GM23338 (cell line): Measurements from ENCODE around the gene VEPH1. TPM values are rescaled to one million over a fixed set of nuclear protein-coding genes. Genes with fewer than 3 reads are reported as not detected.

Source experiments
- ATAC-seq: fragments of 200-7000 bp; cut with Tn5 transposase; 3 replicates; pipeline ENCODE4 v1.9.1; 2020
- DNase-seq: peaks from one replicate; pipeline ENCODE4 v3.0.0-alpha.2; 2015; ENCODE audit warnings: low spot score
- H2AFZ ChIP-seq: fragments of 200-600 bp; sonication (generic); 2 replicates; pipeline ENCODE4 v1.8.0; 2016; ENCODE audit warnings: antibody characterized with exemption, mild to moderate bottlenecking, moderate library complexity
- H3F3A ChIP-seq: fragments of 200-600 bp; sonication (generic); replicated peaks from 2 replicates; pipeline ENCODE4 v1.8.0; 2017; ENCODE audit warnings: antibody characterized with exemption, mixed run types, low read depth
- H3K27ac ChIP-seq: fragments of 200-600 bp; sonication (generic); 2 replicates; pipeline ENCODE4 v1.6.1; 2016; ENCODE audit warnings: low read depth
- H3K27me3 ChIP-seq: fragments of 200-600 bp; sonication (generic); 2 replicates; pipeline ENCODE4 v1.8.0; 2016; ENCODE audit warnings: mild to moderate bottlenecking, mixed run types, moderate library complexity; ENCODE audit not compliant: insufficient read depth
- H3K36me3 ChIP-seq: fragments of 200-600 bp; sonication (generic); 2 replicates; pipeline ENCODE4 v1.8.0; 2016; ENCODE audit warnings: mild to moderate bottlenecking; ENCODE audit not compliant: insufficient read depth
- H3K4me1 ChIP-seq: fragments of 200-600 bp; sonication (generic); 2 replicates; pipeline ENCODE4 v1.8.0; 2016; ENCODE audit warnings: mild to moderate bottlenecking, moderate library complexity; ENCODE audit not compliant: insufficient read depth
- H3K4me2 ChIP-seq: fragments of 200-600 bp; sonication (generic); 2 replicates; pipeline ENCODE4 v1.7.1; 2017; ENCODE audit warnings: mixed run types
- H3K4me3 ChIP-seq: fragments of 200-600 bp; sonication (generic); 2 replicates; pipeline ENCODE4 v1.6.1; 2016; ENCODE audit warnings: mixed run types
- H3K79me2 ChIP-seq: fragments of 200-600 bp; sonication (generic); replicated peaks from 2 replicates; pipeline ENCODE4 v1.8.0; 2017; ENCODE audit warnings: mild to moderate bottlenecking; ENCODE audit not compliant: insufficient read depth
- H3K9me2 ChIP-seq: fragments of 200-600 bp; sonication (generic); 2 replicates; pipeline ENCODE4 v1.8.0; 2017; ENCODE audit not compliant: insufficient read depth
- H4K20me1 ChIP-seq: fragments of 200-600 bp; sonication (generic); replicated peaks from 2 replicates; pipeline ENCODE4 v1.8.0; 2017; ENCODE audit warnings: mild to moderate bottlenecking; ENCODE audit not compliant: insufficient read depth
- H3K27ac Mint-ChIP-seq: 2 replicates; pipeline ENCODE4 v1.8.0; 2020; ENCODE audit warnings: inconsistent platforms, mild to moderate bottlenecking, moderate library complexity, mixed read lengths
- H3K27me3 Mint-ChIP-seq: 3 replicates; pipeline ENCODE4 v1.8.0; 2022; ENCODE audit warnings: low read depth, mild to moderate bottlenecking, moderate library complexity, mixed read lengths, inconsistent platforms; ENCODE audit not compliant: insufficient read depth, poor library complexity
- H3K36me3 Mint-ChIP-seq: 3 replicates; pipeline ENCODE4 v1.8.0; 2021; ENCODE audit warnings: low read depth, mild to moderate bottlenecking, inconsistent platforms, moderate library complexity, mixed read lengths
- H3K4me1 Mint-ChIP-seq: 3 replicates; pipeline ENCODE4 v1.8.0; 2020; ENCODE audit warnings: mild to moderate bottlenecking, inconsistent platforms, mixed read lengths
- H3K4me3 Mint-ChIP-seq: 3 replicates; pipeline ENCODE4 v1.8.0; 2021; ENCODE audit warnings: moderate library complexity, mild to moderate bottlenecking, inconsistent platforms, mixed read lengths
- H3K9me3 Mint-ChIP-seq: 3 replicates; pipeline ENCODE4 v1.8.0; 2020; ENCODE audit warnings: moderate library complexity, mild to moderate bottlenecking, inconsistent platforms, mixed read lengths
- CREB1 ChIP-seq: fragments of 250-450 bp; sonication (Bioruptor Pico); IDR thresholded peaks from 2 replicates; pipeline ENCODE4 v1.5.0; 2020; ENCODE audit warnings: low read depth, mild to moderate bottlenecking, moderate library complexity
- EZH2 ChIP-seq: fragments of 200-600 bp; sonication (generic); IDR thresholded peaks from one replicate; pipeline ENCODE4 v1.8.0; 2017; ENCODE audit warnings: antibody characterized with exemption, mild to moderate bottlenecking, low read depth; ENCODE audit not compliant: unreplicated experiment
- EZH2phosphoT487 ChIP-seq: fragments of 200-600 bp; sonication (generic); IDR thresholded peaks from one replicate; pipeline ENCODE4 v1.8.1; 2018; ENCODE audit warnings: antibody characterized with exemption; ENCODE audit not compliant: unreplicated experiment
- JUNB ChIP-seq: IDR thresholded peaks from one replicate; pipeline ENCODE4 v1.6.1; 2016; ENCODE audit warnings: antibody characterized with exemption; ENCODE audit not compliant: unreplicated experiment
- NANOG ChIP-seq: IDR thresholded peaks from 2 replicates; pipeline ENCODE4 v1.6.1; 2016; ENCODE audit warnings: antibody characterized with exemption, borderline replicate concordance
- POLR2AphosphoS5 ChIP-seq: IDR thresholded peaks from 2 replicates; pipeline ENCODE4 v1.6.1; 2016; ENCODE audit warnings: antibody characterized with exemption, low read depth
- STAT1 ChIP-seq: IDR thresholded peaks from one replicate; pipeline ENCODE4 v1.6.1; 2016; ENCODE audit warnings: antibody characterized with exemption; ENCODE audit not compliant: unreplicated experiment
- ZNF114 ChIP-seq: fragments of 250-450 bp; sonication (Bioruptor Pico); IDR thresholded peaks from 2 replicates; pipeline ENCODE4 v1.5.0; 2020; ENCODE audit warnings: mild to moderate bottlenecking, moderate library complexity
- ZNF331 ChIP-seq: fragments of 250-450 bp; sonication (Bioruptor Pico); IDR thresholded peaks from 2 replicates; pipeline ENCODE4 v1.5.0; 2020; ENCODE audit warnings: low read depth, mild to moderate bottlenecking, moderate library complexity
- polyA plus RNA-seq: library from polyadenylated mRNA; unstranded; fragments of >200 nt; fragmentation: Nextera tagmentation; extraction: Ambion mirVana; gene quantifications from 2 replicates; pipeline ENCODE4 v1.2.1, GENCODE V29; 2016
- total RNA-seq: library from RNA; depleted of rRNA; stranded (reverse); fragments of >200 nt; shearing (Covaris generic); gene quantifications from 2 replicates; pipeline ENCODE4 v1.2.3, GENCODE V29; 2014
- TF ChIP-seq, protein P1 (sequence below): fragments of 250-450 bp; sonication (Bioruptor Pico); IDR thresholded peaks from 2 replicates; pipeline ENCODE4 v1.5.0; 2020; ENCODE audit warnings: mild to moderate bottlenecking, moderate library complexity
- TF ChIP-seq, protein P2 (sequence below), 2 experiments: fragments of 200-600 bp in 1 of 2; sonication (generic) in 1 of 2; conservative IDR thresholded peaks; 2 replicates each; pipeline versions ENCODE4 v1.5.1 to v1.6.1; 2016 to 2017; ENCODE audit warnings: antibody characterized with exemption in 2 of 2, low read depth in 2 of 2, mild to moderate bottlenecking in 2 of 2, moderate library complexity in 1 of 2
- TF ChIP-seq, protein P3 (sequence below): IDR thresholded peaks from 2 replicates; pipeline ENCODE4 v1.6.1; 2016; ENCODE audit warnings: antibody characterized with exemption
- TF ChIP-seq, protein P4 (sequence below): IDR thresholded peaks from one replicate; pipeline ENCODE4 v1.6.1; 2018; ENCODE audit warnings: antibody characterized with exemption; ENCODE audit not compliant: unreplicated experiment

Gene VEPH1
- total and polyA plus RNA-seq, 2 experiments from 2014 or later = 15.4 to 33.8 TPM

DNA sequence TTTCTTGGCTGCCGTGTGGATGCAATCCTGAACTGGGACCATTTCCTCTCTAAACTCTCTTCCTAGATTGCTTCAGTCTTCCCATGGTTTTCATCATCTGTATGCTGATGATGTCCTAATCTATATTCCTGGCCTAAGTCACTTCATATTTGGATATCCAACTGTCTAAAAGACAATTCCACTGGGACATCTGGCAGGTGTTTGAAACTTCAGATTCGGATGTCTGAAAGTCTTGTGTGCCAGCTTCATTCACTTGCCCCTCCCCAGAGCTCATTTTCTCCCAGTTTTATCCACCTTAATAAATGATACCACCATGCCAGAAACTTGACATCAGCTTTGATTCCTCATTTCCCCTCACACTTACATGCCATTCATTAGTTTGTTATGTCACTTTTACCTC, 201.5 kb downstream of the VEPH1 start (continued):
- TF ChIP-seq, protein P1, sequence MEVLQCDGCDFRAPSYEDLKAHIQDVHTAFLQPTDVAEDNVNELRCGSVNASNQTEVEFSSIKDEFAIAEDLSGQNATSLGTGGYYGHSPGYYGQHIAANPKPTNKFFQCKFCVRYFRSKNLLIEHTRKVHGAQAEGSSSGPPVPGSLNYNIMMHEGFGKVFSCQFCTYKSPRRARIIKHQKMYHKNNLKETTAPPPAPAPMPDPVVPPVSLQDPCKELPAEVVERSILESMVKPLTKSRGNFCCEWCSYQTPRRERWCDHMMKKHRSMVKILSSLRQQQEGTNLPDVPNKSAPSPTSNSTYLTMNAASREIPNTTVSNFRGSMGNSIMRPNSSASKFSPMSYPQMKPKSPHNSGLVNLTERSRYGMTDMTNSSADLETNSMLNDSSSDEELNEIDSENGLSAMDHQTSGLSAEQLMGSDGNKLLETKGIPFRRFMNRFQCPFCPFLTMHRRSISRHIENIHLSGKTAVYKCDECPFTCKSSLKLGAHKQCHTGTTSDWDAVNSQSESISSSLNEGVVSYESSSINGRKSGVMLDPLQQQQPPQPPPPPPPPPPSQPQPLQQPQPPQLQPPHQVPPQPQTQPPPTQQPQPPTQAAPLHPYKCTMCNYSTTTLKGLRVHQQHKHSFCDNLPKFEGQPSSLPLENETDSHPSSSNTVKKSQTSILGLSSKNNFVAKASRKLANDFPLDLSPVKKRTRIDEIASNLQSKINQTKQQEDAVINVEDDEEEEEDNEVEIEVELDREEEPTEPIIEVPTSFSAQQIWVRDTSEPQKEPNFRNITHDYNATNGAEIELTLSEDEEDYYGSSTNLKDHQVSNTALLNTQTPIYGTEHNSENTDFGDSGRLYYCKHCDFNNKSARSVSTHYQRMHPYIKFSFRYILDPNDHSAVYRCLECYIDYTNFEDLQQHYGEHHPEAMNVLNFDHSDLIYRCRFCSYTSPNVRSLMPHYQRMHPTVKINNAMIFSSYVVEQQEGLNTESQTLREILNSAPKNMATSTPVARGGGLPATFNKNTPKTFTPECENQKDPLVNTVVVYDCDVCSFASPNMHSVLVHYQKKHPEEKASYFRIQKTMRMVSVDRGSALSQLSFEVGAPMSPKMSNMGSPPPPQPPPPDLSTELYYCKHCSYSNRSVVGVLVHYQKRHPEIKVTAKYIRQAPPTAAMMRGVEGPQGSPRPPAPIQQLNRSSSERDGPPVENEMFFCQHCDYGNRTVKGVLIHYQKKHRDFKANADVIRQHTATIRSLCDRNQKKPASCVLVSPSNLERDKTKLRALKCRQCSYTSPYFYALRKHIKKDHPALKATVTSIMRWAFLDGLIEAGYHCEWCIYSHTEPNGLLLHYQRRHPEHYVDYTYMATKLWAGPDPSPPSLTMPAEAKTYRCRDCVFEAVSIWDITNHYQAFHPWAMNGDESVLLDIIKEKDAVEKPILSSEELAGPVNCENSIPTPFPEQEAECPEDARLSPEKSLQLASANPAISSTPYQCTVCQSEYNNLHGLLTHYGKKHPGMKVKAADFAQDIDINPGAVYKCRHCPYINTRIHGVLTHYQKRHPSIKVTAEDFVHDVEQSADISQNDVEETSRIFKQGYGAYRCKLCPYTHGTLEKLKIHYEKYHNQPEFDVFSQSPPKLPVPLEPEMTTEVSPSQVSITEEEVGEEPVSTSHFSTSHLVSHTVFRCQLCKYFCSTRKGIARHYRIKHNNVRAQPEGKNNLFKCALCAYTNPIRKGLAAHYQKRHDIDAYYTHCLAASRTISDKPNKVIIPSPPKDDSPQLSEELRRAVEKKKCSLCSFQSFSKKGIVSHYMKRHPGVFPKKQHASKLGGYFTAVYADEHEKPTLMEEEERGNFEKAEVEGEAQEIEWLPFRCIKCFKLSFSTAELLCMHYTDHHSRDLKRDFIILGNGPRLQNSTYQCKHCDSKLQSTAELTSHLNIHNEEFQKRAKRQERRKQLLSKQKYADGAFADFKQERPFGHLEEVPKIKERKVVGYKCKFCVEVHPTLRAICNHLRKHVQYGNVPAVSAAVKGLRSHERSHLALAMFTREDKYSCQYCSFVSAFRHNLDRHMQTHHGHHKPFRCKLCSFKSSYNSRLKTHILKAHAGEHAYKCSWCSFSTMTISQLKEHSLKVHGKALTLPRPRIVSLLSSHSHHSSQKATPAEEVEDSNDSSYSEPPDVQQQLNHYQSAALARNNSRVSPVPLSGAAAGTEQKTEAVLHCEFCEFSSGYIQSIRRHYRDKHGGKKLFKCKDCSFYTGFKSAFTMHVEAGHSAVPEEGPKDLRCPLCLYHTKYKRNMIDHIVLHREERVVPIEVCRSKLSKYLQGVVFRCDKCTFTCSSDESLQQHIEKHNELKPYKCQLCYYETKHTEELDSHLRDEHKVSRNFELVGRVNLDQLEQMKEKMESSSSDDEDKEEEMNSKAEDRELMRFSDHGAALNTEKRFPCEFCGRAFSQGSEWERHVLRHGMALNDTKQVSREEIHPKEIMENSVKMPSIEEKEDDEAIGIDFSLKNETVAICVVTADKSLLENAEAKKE (CRISPR knock-in tag) = no peak
- TF ChIP-seq NANOG = no peak

DNA sequence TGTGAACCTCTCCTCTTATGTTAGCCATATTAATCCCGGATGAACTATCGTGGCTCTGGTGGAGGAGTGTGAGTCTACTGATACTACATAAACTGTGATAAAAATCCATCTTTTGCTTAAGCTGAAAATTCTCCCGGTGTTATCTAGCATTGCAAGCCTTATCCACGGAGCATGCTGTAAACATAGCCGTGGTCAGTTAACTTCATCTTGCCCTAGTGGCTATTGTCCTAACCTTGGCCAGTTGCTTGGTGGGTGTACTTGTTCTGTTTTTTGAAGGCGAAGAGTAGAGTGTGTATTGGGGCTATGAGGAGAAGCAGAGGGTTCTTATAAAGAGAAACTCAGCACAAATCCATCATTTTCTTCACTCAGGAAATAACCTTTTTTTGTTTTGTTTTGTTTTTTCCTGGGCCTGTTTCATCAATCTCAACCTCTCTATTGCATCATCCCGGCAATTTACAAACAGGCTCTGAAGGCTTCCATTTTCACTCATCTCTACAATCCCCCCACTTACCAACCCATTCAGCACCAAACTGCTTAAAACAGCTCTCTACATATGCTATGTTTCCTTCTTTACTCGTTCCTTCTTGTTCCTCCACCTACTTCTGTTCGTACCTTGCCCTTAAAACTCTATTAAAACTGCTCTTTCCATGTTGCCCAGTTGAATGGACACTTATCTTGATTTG, 202.1 kb downstream of the VEPH1 start:
- no peaks in the 10 kb centered on the region for H3K36me3 ChIP-seq
- no peak overlapping the region for H3K27ac ChIP-seq
- no peaks in the 10 kb centered on the region; the same call in none of the 2 replicates for H3K9me2 ChIP-seq
- H3K27me3 Mint-ChIP-seq = no peaks in the 10 kb centered on the region
- no peak overlapping the region for H3K27ac Mint-ChIP-seq
- no peak overlapping the region for H3K4me3 ChIP-seq
- no peak overlapping the region for H3K4me2 ChIP-seq
- H3K4me3 Mint-ChIP-seq = no peak overlapping the region
- H3F3A ChIP-seq = no peaks in the 10 kb centered on the region
- no peaks in the 10 kb centered on the region for H3K36me3 Mint-ChIP-seq
- ATAC-seq = no peak
- no peak for DNase-seq
- H3K9me3 Mint-ChIP-seq = no peaks in the 10 kb centered on the region
- peaks cover 7% of the 10 kb centered on the region; the same call in 2 of the 3 replicates for H3K4me1 Mint-ChIP-seq
- no peaks in the 10 kb centered on the region for H3K79me2 ChIP-seq
- no peaks in the 10 kb centered on the region for H3K4me1 ChIP-seq
- H3K27me3 ChIP-seq = no peaks in the 10 kb centered on the region
- peak overlapping the region; percentile 67 for H2AFZ ChIP-seq
- no peaks in the 10 kb centered on the region for H4K20me1 ChIP-seq
- TF ChIP-seq EZH2 (no peak), STAT1 (no peak), CREB1 (no peak), EZH2phosphoT487 (no peak), NANOG (no peak), ZNF114 (CRISPR knock-in tag) (no peak), JUNB (no peak), ZNF331 (CRISPR knock-in tag) (no peak), POLR2AphosphoS5 (no peak)
- TF ChIP-seq, protein P2, sequence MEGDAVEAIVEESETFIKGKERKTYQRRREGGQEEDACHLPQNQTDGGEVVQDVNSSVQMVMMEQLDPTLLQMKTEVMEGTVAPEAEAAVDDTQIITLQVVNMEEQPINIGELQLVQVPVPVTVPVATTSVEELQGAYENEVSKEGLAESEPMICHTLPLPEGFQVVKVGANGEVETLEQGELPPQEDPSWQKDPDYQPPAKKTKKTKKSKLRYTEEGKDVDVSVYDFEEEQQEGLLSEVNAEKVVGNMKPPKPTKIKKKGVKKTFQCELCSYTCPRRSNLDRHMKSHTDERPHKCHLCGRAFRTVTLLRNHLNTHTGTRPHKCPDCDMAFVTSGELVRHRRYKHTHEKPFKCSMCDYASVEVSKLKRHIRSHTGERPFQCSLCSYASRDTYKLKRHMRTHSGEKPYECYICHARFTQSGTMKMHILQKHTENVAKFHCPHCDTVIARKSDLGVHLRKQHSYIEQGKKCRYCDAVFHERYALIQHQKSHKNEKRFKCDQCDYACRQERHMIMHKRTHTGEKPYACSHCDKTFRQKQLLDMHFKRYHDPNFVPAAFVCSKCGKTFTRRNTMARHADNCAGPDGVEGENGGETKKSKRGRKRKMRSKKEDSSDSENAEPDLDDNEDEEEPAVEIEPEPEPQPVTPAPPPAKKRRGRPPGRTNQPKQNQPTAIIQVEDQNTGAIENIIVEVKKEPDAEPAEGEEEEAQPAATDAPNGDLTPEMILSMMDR (conservative IDR thresholded peaks at IDR 0.05; ENCODE audit: low read depth in 2 of 2) = no peak
- TF ChIP-seq, protein P3, sequence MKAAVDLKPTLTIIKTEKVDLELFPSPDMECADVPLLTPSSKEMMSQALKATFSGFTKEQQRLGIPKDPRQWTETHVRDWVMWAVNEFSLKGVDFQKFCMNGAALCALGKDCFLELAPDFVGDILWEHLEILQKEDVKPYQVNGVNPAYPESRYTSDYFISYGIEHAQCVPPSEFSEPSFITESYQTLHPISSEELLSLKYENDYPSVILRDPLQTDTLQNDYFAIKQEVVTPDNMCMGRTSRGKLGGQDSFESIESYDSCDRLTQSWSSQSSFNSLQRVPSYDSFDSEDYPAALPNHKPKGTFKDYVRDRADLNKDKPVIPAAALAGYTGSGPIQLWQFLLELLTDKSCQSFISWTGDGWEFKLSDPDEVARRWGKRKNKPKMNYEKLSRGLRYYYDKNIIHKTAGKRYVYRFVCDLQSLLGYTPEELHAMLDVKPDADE = no peak
- TF ChIP-seq, protein P4, sequence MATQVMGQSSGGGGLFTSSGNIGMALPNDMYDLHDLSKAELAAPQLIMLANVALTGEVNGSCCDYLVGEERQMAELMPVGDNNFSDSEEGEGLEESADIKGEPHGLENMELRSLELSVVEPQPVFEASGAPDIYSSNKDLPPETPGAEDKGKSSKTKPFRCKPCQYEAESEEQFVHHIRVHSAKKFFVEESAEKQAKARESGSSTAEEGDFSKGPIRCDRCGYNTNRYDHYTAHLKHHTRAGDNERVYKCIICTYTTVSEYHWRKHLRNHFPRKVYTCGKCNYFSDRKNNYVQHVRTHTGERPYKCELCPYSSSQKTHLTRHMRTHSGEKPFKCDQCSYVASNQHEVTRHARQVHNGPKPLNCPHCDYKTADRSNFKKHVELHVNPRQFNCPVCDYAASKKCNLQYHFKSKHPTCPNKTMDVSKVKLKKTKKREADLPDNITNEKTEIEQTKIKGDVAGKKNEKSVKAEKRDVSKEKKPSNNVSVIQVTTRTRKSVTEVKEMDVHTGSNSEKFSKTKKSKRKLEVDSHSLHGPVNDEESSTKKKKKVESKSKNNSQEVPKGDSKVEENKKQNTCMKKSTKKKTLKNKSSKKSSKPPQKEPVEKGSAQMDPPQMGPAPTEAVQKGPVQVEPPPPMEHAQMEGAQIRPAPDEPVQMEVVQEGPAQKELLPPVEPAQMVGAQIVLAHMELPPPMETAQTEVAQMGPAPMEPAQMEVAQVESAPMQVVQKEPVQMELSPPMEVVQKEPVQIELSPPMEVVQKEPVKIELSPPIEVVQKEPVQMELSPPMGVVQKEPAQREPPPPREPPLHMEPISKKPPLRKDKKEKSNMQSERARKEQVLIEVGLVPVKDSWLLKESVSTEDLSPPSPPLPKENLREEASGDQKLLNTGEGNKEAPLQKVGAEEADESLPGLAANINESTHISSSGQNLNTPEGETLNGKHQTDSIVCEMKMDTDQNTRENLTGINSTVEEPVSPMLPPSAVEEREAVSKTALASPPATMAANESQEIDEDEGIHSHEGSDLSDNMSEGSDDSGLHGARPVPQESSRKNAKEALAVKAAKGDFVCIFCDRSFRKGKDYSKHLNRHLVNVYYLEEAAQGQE = no peak
